HCT116 (cell line): ENCODE results near the gene VAMP7.

Experiments used
- CEBPB ChIP-seq: IDR thresholded peaks from 2 replicates; pipeline ENCODE4 v1.6.1; 2012; ENCODE audit warnings: low read depth
- EZH2 ChIP-seq: fragments of 200-600 bp; sonication (generic); IDR thresholded peaks from 2 replicates; pipeline ENCODE4 v1.6.1; 2017; ENCODE audit warnings: antibody characterized with exemption, mixed run types
- MAX ChIP-seq: IDR thresholded peaks from 2 replicates; pipeline ENCODE4 v1.6.1; 2012
- POLR2A ChIP-seq: IDR thresholded peaks from 2 replicates; pipeline ENCODE4 v1.7.0; 2011; ENCODE audit warnings: borderline replicate concordance; ENCODE audit not compliant: insufficient read depth, insufficient read length; ENCODE audit errors: extremely low read depth
- POLR2AphosphoS5 ChIP-seq: IDR thresholded peaks from 2 replicates; pipeline ENCODE4 v1.6.1; 2011; ENCODE audit warnings: mild to moderate bottlenecking, low read depth, low read length, moderate library complexity
- RAD21 ChIP-seq: IDR thresholded peaks from 2 replicates; pipeline ENCODE4 v1.6.1; 2012; ENCODE audit warnings: low read depth, mild to moderate bottlenecking
- REST ChIP-seq: IDR thresholded peaks from 2 replicates; pipeline ENCODE4 v1.6.1; 2012; ENCODE audit warnings: low read depth
- SIN3A ChIP-seq: IDR thresholded peaks from 2 replicates; pipeline ENCODE4 v1.6.1; 2012; ENCODE audit warnings: low read depth
- SP1 ChIP-seq: IDR thresholded peaks from 2 replicates; pipeline ENCODE4 v1.6.1; 2012; ENCODE audit warnings: low read depth
- TCF7L2 ChIP-seq: IDR thresholded peaks from 2 replicates; pipeline ENCODE4 v1.7.0; 2011; ENCODE audit warnings: borderline replicate concordance, inconsistent platforms; ENCODE audit not compliant: insufficient read depth, insufficient read length; ENCODE audit errors: extremely low read depth
- YY1 ChIP-seq: IDR thresholded peaks from 2 replicates; pipeline ENCODE4 v1.6.1; 2011; ENCODE audit warnings: low read length, low read depth, moderate library complexity, mild to moderate bottlenecking; ENCODE audit not compliant: insufficient replicate concordance; ENCODE audit errors: extremely low read depth
- ZBTB33 ChIP-seq: IDR thresholded peaks from 2 replicates; pipeline ENCODE4 v1.6.1; 2011; ENCODE audit warnings: mild to moderate bottlenecking, low read length, moderate library complexity; ENCODE audit not compliant: insufficient replicate concordance; ENCODE audit errors: extremely low read depth
- TF ChIP-seq, protein P1 (sequence below), 3 experiments: fragments of 200-600 bp in 1 of 3; sonication (generic) in 1 of 3; IDR thresholded peaks in 2 of 3; conservative IDR thresholded peaks in 1 of 3; 2 replicates each; pipeline ENCODE4 v1.5.1; 2012 to 2017; ENCODE audit warnings: low read depth in 2 of 3, low read length in 2 of 3, antibody characterized with exemption in 1 of 3, borderline replicate concordance in 1 of 3, control low read depth in 1 of 3, mild to moderate bottlenecking in 1 of 3, mixed read lengths in 1 of 3, mixed run types in 1 of 3, moderate library complexity in 1 of 3; ENCODE audit not compliant: insufficient read depth in 1 of 3

- TF ChIP-seq EZH2: no peak
- TF ChIP-seq POLR2A: no peak
- no peak for TF ChIP-seq RAD21
- TF ChIP-seq ZBTB33: no peak
- TF ChIP-seq, protein P1, sequence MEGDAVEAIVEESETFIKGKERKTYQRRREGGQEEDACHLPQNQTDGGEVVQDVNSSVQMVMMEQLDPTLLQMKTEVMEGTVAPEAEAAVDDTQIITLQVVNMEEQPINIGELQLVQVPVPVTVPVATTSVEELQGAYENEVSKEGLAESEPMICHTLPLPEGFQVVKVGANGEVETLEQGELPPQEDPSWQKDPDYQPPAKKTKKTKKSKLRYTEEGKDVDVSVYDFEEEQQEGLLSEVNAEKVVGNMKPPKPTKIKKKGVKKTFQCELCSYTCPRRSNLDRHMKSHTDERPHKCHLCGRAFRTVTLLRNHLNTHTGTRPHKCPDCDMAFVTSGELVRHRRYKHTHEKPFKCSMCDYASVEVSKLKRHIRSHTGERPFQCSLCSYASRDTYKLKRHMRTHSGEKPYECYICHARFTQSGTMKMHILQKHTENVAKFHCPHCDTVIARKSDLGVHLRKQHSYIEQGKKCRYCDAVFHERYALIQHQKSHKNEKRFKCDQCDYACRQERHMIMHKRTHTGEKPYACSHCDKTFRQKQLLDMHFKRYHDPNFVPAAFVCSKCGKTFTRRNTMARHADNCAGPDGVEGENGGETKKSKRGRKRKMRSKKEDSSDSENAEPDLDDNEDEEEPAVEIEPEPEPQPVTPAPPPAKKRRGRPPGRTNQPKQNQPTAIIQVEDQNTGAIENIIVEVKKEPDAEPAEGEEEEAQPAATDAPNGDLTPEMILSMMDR (IDR thresholded peaks at IDR 0.05 in 2 of 3, conservative IDR thresholded peaks at IDR 0.05 in 1 of 3; ENCODE audit: borderline replicate concordance in 1 of 3, insufficient read depth in 1 of 3, low read depth in 2 of 3, low read length in 2 of 3): no peak
- no peak for TF ChIP-seq YY1
- TF ChIP-seq CEBPB: no peak
- TF ChIP-seq POLR2AphosphoS5: no peak
- TF ChIP-seq SIN3A: no peak
- TF ChIP-seq MAX: no peak
- TF ChIP-seq REST: no peak
- no peak for TF ChIP-seq SP1
- no peak for TF ChIP-seq TCF7L2
Observed at GRCh38 chrX:155967653-155968325, 86.6 kb downstream of the VAMP7 start.
